Islet of Langerhans (tissue), 1 donor: ENCODE results near the gene GNAI1.
"Not testable (repeated sequence)": the region's sequence is repeated elsewhere in the genome, so short reads cannot be mapped to it uniquely, and the experiment has no call there.

Experiments
- FAIRE-seq: peaks from one replicate; lab custom pipeline; 2011; peaks lifted over from hg19 to GRCh38; lab: Jason Lieb, UNC

GNAI1 gene

GRCh38 chr7:80133361-80134114 is 1.1 kb upstream of the GNAI1 start:
- no peak for FAIRE-seq

GRCh38 chr7:80134115-80134535 is 506 bp upstream of the GNAI1 start:
- FAIRE-seq, result no peak

GRCh38 chr7:80135309-80136104 is 876 bp downstream of the GNAI1 start:
- no peak for FAIRE-seq

GRCh38 chr7:80136261-80137055 is 1.8 kb downstream of the GNAI1 start:
- peak; percentile 97 for FAIRE-seq

GRCh38 chr7:80137410-80137809 is 2.8 kb downstream of the GNAI1 start:
- no peak for FAIRE-seq

- FAIRE-seq, result no peak
Measured at GRCh38 chr7:80139236-80139635, 4.6 kb downstream of the GNAI1 start.

- FAIRE-seq, result no peak
Measured at GRCh38 chr7:80140388-80140787, 5.8 kb downstream of the GNAI1 start.

GRCh38 chr7:80141376-80141775 is 6.7 kb downstream of the GNAI1 start:
- FAIRE-seq, result no peak

GRCh38 chr7:80142853-80143580 is 8.4 kb downstream of the GNAI1 start:
- FAIRE-seq, result no peak

- FAIRE-seq, result no peak
Measured at GRCh38 chr7:80145780-80146422, 11.3 kb downstream of the GNAI1 start.

GRCh38 chr7:80146545-80147182 is 12.0 kb downstream of the GNAI1 start:
- no peak for FAIRE-seq

- FAIRE-seq, result peak; percentile 5
Measured at GRCh38 chr7:80147543-80148391, 13.1 kb downstream of the GNAI1 start.

- FAIRE-seq, result no peak
Measured at GRCh38 chr7:80150611-80151273, 16.1 kb downstream of the GNAI1 start.

GRCh38 chr7:80151274-80151665 is 16.6 kb downstream of the GNAI1 start:
- no peak for FAIRE-seq

GRCh38 chr7:80153446-80153845 is 18.8 kb downstream of the GNAI1 start:
- FAIRE-seq, result no peak

- peak; percentile 81 for FAIRE-seq
Measured at GRCh38 chr7:80154656-80155333, 20.2 kb downstream of the GNAI1 start.

GRCh38 chr7:80155374-80155773 is 20.7 kb downstream of the GNAI1 start:
- peak; percentile 41 for FAIRE-seq

- FAIRE-seq, result not testable (repeated sequence)
Measured at GRCh38 chr7:80157770-80158169, 23.1 kb downstream of the GNAI1 start.

GRCh38 chr7:80159802-80160201 is 25.2 kb downstream of the GNAI1 start:
- no peak for FAIRE-seq
